Measurements from ENCODE around the gene APEH. TPM values are rescaled to one million over a fixed set of nuclear protein-coding genes. Genes with fewer than 3 reads are reported as not detected.

Gene APEH
- polyA plus RNA-seq, 1 donor from 2014 or later, result 98.4 TPM

DNA sequence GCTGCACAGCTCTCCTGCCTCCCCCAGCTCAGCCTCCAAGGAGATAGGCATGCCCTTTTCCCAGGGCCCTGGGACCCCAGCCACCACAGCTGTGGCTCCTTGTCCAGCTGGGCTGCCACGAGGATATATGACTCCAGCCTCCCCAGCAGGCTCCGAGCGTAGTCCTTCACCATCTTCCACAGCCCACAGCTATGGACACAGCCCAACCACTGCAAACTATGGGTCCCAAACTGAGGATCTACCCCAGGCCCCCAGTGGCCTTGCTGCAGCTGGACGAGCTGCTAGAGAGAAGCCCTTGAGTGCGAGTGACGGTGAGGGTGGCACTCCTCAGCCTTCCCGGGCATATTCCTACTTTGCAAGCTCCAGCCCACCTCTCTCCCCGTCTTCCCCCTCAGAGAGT lies 20.5 kb upstream of the APEH start:
- no peak overlapping the region for H3K4me2 ChIP-seq (ENCODE audit: low read length)
- no peak overlapping the region for H3K4me3 ChIP-seq (ENCODE audit: low read length)
- no peaks in the 10 kb centered on the region for H3K27me3 ChIP-seq (ENCODE audit: insufficient read depth, low read depth, low read length)
- H3K9me2 ChIP-seq (ENCODE audit: insufficient read depth, low read length), result no peaks in the 10 kb centered on the region
- no peak overlapping the region for H2AFZ ChIP-seq (ENCODE audit: low read depth, low read length)
- no peak for TF ChIP-seq SMC3 (conservative IDR thresholded peaks at IDR 0.05; ENCODE audit: poor library complexity)
- TF ChIP-seq, protein P1, sequence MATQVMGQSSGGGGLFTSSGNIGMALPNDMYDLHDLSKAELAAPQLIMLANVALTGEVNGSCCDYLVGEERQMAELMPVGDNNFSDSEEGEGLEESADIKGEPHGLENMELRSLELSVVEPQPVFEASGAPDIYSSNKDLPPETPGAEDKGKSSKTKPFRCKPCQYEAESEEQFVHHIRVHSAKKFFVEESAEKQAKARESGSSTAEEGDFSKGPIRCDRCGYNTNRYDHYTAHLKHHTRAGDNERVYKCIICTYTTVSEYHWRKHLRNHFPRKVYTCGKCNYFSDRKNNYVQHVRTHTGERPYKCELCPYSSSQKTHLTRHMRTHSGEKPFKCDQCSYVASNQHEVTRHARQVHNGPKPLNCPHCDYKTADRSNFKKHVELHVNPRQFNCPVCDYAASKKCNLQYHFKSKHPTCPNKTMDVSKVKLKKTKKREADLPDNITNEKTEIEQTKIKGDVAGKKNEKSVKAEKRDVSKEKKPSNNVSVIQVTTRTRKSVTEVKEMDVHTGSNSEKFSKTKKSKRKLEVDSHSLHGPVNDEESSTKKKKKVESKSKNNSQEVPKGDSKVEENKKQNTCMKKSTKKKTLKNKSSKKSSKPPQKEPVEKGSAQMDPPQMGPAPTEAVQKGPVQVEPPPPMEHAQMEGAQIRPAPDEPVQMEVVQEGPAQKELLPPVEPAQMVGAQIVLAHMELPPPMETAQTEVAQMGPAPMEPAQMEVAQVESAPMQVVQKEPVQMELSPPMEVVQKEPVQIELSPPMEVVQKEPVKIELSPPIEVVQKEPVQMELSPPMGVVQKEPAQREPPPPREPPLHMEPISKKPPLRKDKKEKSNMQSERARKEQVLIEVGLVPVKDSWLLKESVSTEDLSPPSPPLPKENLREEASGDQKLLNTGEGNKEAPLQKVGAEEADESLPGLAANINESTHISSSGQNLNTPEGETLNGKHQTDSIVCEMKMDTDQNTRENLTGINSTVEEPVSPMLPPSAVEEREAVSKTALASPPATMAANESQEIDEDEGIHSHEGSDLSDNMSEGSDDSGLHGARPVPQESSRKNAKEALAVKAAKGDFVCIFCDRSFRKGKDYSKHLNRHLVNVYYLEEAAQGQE (IDR thresholded peaks at IDR 0.05; ENCODE audit: borderline replicate concordance), result no peak
- no peak for TF ChIP-seq TAF1 (IDR thresholded peaks at IDR 0.05; ENCODE audit: low read depth)
- TF ChIP-seq, protein P2, sequence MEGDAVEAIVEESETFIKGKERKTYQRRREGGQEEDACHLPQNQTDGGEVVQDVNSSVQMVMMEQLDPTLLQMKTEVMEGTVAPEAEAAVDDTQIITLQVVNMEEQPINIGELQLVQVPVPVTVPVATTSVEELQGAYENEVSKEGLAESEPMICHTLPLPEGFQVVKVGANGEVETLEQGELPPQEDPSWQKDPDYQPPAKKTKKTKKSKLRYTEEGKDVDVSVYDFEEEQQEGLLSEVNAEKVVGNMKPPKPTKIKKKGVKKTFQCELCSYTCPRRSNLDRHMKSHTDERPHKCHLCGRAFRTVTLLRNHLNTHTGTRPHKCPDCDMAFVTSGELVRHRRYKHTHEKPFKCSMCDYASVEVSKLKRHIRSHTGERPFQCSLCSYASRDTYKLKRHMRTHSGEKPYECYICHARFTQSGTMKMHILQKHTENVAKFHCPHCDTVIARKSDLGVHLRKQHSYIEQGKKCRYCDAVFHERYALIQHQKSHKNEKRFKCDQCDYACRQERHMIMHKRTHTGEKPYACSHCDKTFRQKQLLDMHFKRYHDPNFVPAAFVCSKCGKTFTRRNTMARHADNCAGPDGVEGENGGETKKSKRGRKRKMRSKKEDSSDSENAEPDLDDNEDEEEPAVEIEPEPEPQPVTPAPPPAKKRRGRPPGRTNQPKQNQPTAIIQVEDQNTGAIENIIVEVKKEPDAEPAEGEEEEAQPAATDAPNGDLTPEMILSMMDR (IDR thresholded peaks at IDR 0.05; ENCODE audit: poor library complexity, severe bottlenecking), result no peak
- TF ChIP-seq RAD21 (conservative IDR thresholded peaks at IDR 0.05), result no peak
- no peak for TF ChIP-seq EP300 (conservative IDR thresholded peaks at IDR 0.05; ENCODE audit: poor library complexity, severe bottlenecking)
- no peak for TF ChIP-seq MXI1 (conservative IDR thresholded peaks at IDR 0.05; ENCODE audit: poor library complexity, severe bottlenecking)
- TF ChIP-seq EZH2 (IDR thresholded peaks at IDR 0.05; ENCODE audit: borderline replicate concordance, insufficient read depth, low read length, poor library complexity, severe bottlenecking), result no peak
- no peak for TF ChIP-seq POLR2AphosphoS5 (IDR thresholded peaks at IDR 0.05)
- H3K9ac ChIP-seq (ENCODE audit: low read length), result no peak overlapping the region
- no peaks in the 10 kb centered on the region for H3K36me3 ChIP-seq (ENCODE audit: insufficient read depth, low read length)
- H3K79me2 ChIP-seq (replicated peaks; ENCODE audit: insufficient read depth, low read length), result no peaks in the 10 kb centered on the region
- H4K20me1 ChIP-seq (ENCODE audit: insufficient read depth), result no peaks in the 10 kb centered on the region
- no peak overlapping the region for H3K27ac ChIP-seq (ENCODE audit: low read length)
- H3K9me3 ChIP-seq (ENCODE audit: low read length), result no peaks in the 10 kb centered on the region
- no peaks in the 10 kb centered on the region for H3F3A ChIP-seq (ENCODE audit: insufficient read depth, low read length, poor library complexity, severe bottlenecking)

DNA sequence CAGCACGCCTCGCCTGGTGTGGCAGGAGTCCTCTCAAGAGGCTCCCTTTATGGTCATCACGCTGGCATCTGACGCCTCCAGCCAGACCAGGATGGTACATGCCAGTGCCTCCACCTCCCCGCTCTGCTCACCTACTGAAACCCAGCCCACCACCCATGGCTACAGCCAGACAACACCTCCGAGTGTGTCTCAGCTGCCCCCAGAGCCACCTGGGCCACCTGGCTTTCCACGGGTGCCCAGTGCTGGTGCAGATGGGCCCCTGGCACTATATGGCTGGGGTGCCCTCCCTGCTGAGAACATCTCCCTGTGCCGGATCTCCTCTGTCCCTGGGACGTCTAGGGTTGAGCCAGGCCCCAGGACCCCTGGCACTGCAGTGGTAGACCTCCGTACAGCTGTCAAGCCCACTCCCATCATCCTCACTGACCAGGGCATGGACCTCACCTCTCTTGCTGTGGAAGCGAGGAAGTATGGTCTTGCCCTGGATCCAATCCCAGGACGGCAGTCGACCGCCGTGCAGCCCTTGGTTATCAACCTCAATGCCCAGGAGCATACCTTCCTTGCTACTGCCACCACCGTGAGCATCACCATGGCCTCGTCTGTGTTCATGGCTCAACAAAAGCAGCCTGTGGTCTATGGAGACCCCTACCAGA lies 19.9 kb upstream of the APEH start:
- no peaks in the 10 kb centered on the region for H3K36me3 ChIP-seq (ENCODE audit: insufficient read depth, low read length)
- H3K9me2 ChIP-seq (ENCODE audit: insufficient read depth, low read length), result no peaks in the 10 kb centered on the region
- H3K9me3 ChIP-seq (ENCODE audit: low read length), result no peaks in the 10 kb centered on the region
- H2AFZ ChIP-seq (ENCODE audit: low read depth, low read length), result no peak overlapping the region
- no peak overlapping the region for H3K27ac ChIP-seq (ENCODE audit: low read length)
- H3K4me2 ChIP-seq (ENCODE audit: low read length), result no peak overlapping the region
- H3F3A ChIP-seq (ENCODE audit: insufficient read depth, low read length, poor library complexity, severe bottlenecking), result no peaks in the 10 kb centered on the region
- no peaks in the 10 kb centered on the region for H3K79me2 ChIP-seq (replicated peaks; ENCODE audit: insufficient read depth, low read length)
- no peaks in the 10 kb centered on the region for H4K20me1 ChIP-seq (ENCODE audit: insufficient read depth)
- H3K27me3 ChIP-seq (ENCODE audit: insufficient read depth, low read depth, low read length), result no peaks in the 10 kb centered on the region
- no peak overlapping the region for H3K9ac ChIP-seq (ENCODE audit: low read length)
- H3K4me3 ChIP-seq (ENCODE audit: low read length), result no peak overlapping the region
- no peak for TF ChIP-seq EZH2 (IDR thresholded peaks at IDR 0.05; ENCODE audit: borderline replicate concordance, insufficient read depth, low read length, poor library complexity, severe bottlenecking)
- TF ChIP-seq SMC3 (conservative IDR thresholded peaks at IDR 0.05; ENCODE audit: poor library complexity), result no peak
- TF ChIP-seq RAD21 (conservative IDR thresholded peaks at IDR 0.05), result no peak
- no peak for TF ChIP-seq MXI1 (conservative IDR thresholded peaks at IDR 0.05; ENCODE audit: poor library complexity, severe bottlenecking)
- TF ChIP-seq TAF1 (IDR thresholded peaks at IDR 0.05; ENCODE audit: low read depth), result no peak
- TF ChIP-seq, protein P1 (IDR thresholded peaks at IDR 0.05; ENCODE audit: borderline replicate concordance), result no peak
- TF ChIP-seq EP300 (conservative IDR thresholded peaks at IDR 0.05; ENCODE audit: poor library complexity, severe bottlenecking), result no peak
- TF ChIP-seq POLR2AphosphoS5 (IDR thresholded peaks at IDR 0.05), result no peak

Measured in neural cell (in vitro differentiated cells).